Measurements from ENCODE around the gene GRHL1.
"Not testable (repeated sequence)": the region's sequence is repeated elsewhere in the genome, so short reads cannot be mapped to it uniquely, and the experiment has no call there.

GRHL1 gene

DNA sequence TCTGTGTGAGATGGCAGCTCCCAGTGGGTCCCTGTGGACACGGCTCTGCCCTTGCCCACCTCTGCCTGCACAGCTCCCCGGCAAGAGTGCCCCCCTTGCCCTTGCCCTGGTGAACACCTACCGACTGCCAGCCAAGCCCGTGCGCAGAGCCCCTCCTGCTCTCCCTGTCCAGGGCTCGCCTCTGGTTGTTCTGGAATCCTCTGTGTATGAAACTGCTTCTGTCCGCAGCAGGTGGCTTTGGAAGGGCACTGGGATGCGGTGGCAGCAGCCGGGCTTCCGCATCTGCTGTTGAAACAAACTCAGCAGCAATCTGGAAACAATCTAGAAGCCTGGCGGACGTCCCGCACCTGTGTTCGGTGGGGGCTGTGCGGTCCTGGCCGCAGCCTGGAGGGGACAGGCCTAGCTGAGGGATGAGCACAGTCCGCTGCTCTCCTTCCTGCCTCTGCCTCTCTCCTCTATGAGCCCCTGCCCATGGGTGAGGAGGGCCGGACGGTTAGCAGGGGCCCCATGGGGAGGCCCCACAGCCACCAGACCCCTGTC is 57.8 kb downstream of the GRHL1 start:
- DNase-seq, result no peak

GRCh38 chr2:10009811-10010781 is 58.6 kb downstream of the GRHL1 start:
- peak in 23 of 51 donors; percentile 9 to 62 (median 34) for DNase-seq

DNA sequence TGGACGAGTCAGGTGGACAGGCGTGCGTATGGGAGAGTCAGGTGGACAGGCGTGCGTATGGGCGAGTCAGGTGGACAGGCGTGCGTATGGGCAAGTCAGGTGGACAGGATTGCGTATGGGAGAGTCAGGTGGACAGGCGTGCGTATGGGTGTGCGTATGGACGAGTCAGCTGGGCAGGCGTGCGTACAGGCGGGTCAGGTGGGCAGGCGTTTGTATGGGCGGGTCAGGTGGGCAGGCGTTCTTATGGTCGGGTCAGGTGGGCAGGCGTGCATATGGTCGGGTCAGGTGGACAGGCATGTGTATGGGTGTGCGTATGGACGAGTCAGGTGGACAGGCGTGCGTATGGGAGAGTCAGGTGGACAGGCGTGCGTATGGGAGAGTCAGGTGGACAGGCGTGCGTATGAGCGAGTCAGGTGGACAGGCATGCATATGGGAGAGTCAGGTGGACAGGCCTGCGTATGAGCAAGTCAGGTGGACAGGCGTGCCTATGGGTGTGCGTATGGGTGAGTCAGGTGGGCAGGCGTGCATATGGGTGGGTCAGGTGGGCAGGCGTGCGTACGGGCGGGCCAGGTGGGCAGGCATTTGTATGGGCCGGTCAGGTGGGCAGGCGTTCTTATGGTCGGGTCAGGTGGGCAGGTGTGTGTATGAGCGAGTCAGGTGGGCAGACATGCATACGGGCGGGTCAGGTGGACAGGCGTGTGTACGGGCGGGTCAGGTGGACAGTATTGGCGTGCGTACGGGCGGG is 59.5 kb downstream of the GRHL1 start:
- not testable (repeated sequence) for DNase-seq

DNA sequence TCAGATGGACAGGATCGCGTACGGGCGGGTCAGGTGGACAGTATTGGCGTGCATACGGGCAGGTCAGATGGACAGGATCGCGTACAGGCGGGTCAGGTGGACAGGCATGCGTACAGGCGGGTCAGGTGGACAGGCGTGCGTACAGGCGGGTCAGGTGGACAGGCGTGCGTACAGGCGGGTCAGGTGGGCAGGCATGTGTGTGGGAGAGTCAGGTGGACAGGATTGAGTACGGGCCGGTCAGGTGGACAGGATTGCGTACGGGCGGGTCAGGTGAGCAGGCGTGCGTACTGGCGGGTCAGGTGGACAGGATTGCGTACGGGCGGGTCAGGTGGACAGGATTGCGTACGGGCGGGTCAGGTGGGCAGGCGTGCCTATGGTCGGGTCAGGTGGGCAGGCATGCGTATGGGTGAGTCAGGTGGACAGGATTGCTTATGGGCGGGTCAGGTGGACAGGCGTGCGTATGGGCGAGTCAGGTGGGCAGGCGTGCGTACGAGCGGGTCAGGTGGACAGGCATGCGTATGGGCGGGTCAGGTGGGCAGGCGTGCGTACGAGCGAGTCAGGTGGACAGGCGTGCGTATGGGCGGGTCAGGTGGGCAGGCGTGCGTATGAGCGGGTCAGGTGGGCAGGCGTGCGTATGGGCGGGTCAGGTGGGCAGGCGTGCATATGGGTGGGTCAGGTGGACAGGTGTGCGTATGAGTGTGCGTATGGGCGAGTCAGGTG is 60.3 kb downstream of the GRHL1 start:
- not testable (repeated sequence) for DNase-seq

GRCh38 chr2:10012366-10012962 is 61.0 kb downstream of the GRHL1 start:
- DNase-seq, result not testable (repeated sequence)

DNA sequence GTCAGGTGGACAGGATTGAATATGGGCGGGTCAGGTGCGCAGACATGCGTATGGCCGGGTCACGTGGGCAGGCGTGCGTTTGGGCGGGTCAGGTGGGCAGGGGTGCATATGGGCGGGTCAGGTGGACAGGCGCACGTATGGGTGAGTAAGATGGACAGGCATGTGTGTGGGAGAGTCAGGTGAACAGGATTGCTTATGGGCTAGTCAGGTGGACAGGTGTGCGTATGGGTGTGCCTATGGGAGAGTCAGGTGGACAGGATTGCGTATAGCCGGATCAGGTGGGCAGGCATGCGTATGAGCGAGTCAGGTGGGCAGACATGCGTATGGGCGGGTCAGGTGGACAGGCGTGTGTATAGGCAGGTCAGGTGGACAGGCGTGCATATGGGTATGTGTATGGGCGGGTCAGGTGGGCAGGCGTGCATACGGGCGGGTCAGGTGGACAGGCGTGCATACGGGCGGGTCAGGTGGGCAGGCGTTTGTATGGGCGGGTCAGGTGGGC is 61.5 kb downstream of the GRHL1 start:
- DNase-seq, result no peak

- DNase-seq, result not testable (repeated sequence)
Measured at GRCh38 chr2:10013651-10014417, 62.3 kb downstream of the GRHL1 start.

DNA sequence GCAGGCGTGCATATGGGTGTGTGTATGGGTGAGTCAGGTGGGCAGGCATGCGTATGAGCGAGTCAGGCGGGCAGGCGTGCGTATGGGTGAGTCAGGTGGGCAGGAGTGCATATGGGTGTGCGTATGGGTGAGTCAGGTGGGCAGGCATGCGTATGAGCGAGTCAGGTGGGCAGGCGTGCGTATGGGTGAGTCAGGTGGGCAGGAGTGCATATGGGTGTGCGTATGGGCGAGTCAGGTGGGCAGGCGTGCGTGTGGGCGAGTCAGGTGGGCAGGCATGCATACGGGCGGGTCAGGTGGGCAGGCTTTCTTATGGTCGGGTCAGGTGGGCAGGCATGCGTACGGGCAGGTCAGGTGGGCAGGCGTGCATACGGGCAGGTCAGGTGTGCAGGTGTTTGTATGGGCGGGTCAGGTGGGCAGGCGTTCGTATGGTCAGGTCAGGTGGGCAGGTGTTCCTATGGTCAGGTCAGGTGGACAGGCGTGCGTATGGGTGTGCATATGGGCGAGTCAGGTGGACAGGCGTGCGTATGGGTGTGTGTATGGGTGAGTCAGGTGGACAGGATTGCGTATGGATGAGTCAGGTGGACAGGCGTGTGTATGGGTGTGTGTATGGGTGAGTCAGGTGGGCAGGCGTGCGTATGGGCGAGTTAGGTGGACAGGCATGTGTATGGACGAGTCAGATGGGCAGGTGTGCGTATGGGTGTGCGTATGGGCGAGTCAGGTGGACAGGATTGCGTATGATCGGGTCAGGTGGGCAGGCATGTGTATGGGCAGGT is 63.1 kb downstream of the GRHL1 start:
- DNase-seq, result no peak

DNA sequence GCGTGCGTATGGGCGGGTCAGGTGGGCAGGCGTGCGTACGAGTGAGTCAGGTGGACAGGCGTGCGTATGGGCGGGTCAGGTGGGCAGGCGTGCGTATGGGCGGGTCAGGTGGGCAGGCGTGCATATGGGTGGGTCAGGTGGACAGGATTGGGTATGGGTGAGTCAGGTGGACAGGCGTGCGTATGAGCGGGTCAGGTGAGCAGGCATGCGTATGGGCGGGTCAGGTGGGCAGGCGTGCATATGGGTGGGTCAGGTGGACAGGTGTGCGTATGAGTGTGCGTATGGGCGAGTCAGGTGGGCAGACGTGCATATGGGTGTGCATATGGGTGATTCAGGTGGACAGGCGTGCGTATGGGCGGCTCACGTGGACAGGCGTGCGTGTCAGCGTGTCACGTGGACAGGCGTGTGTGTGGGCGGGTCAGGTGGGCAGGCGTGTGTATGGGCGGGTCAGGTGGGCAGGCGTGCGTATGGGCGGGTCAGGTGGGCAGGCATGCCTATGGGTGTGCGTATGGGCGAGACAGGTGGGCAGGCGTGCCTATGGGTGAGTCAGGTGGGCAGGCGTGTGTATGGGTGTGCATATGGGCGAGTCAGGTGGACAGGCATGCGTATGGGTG is 64.0 kb downstream of the GRHL1 start:
- DNase-seq, result not testable (repeated sequence)

- DNase-seq, result no peak
Measured at GRCh38 chr2:10016001-10016801, 64.7 kb downstream of the GRHL1 start.

DNA sequence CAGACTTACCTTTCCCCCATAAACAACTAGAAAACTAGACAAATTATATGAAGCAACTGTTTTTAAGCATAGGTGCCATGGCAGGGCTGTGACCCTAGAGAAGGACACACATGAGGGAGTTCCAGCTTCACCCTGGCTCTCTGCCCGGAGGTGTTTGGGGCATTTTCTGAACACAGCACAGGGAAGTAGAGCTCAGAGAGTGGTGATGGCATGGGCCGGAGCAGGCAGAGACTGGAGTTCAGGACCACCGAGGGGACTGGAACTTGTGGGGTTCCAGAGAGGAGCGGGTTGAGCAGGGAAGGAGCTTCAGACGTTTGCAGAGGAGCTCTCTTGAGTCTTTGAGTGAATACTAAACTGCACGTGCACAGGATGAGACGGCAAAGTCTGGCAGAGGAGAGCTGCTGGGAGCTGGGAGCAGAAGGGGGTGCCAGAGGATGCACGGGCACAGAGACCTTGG is 65.3 kb downstream of the GRHL1 start:
- DNase-seq, result no peak

GRCh38 chr2:10017313-10017941 is 65.9 kb downstream of the GRHL1 start:
- DNase-seq, result no peak

- DNase-seq, result no peak
Measured at GRCh38 chr2:10019174-10019573, 67.7 kb downstream of the GRHL1 start.

- no peak for DNase-seq
Measured at GRCh38 chr2:10019602-10020400, 68.3 kb downstream of the GRHL1 start.

- DNase-seq, result no peak
Measured at GRCh38 chr2:10022041-10022421, 70.5 kb downstream of the GRHL1 start.

DNA sequence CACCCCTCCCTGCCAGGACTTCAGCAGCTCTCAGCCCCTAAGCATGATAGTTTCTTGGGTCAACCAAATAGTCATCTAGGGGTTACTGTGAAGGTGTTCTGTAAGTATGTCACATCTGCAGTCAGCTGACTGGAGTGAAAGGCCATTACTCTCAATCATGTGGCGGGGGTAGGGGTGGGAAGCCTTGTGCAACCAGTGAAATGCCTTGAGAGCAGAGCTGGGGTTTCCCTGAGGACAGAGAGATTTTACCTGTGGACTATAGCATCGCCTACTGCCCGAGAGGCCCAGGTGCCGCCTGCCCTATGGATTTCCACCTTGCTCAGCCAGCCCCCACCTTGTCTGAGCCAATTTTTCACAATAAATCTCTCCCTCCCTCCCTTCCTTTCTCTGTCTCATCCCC is 71.0 kb downstream of the GRHL1 start:
- DNase-seq, result no peak
